ENCODE measurements around the gene TWIST1. TPM values are rescaled to one million over a fixed set of nuclear protein-coding genes. Genes with fewer than 3 reads are reported as not detected.

The TWIST1 gene
- total and polyA plus RNA-seq, 2 experiments from 2014 or later: 0.24 TPM

DNA sequence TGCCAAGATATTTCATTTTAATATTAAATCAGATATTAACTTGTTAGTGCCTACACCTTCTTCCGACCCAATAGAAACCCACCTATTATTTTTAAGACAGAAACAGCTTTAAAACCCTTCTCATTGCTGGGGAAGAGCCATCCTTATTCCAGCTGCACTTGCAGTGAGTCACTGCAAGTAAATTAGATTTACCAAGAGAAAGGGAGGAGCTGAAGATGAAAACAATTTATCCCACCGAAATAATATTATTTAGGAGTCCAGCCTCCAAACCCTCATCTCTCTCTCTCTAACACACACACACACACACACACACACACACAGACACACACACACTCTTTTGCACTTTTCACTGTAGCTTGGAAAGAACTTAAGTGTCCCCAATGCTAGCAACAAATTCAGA, 26.9 kb downstream of the TWIST1 start:
- Histone ChIP-seq H3K4me3 (no peak overlapping the region), H3K79me2 (replicated peaks; ENCODE audit: insufficient read depth) (no peaks in the 10 kb centered on the region), H3K4me1 (ENCODE audit: insufficient read depth) (peaks cover 20% of the 10 kb centered on the region), H3K36me3 (ENCODE audit: insufficient read depth) (no peaks in the 10 kb centered on the region), H3K4me2 (no peak overlapping the region), H3K9me2 (ENCODE audit: insufficient read depth) (no peaks in the 10 kb centered on the region), H3K27me3 (ENCODE audit: insufficient read depth) (no peaks in the 10 kb centered on the region), H2AFZ (0 out of 2 replicates have a peak overlapping the region, but pooled peaks have one; percentile 34), H3K27ac (ENCODE audit: low read depth) (no peak overlapping the region), H3F3A (replicated peaks; ENCODE audit: low read depth) (no peaks in the 10 kb centered on the region), H4K20me1 (replicated peaks; ENCODE audit: insufficient read depth) (no peaks in the 10 kb centered on the region)
- Mint-ChIP-seq H3K27me3 (ENCODE audit: insufficient read depth, low read depth, poor library complexity) (peaks cover under 1% of the 10 kb centered on the region), H3K9me3 (no peaks in the 10 kb centered on the region), H3K36me3 (ENCODE audit: low read depth) (no peaks in the 10 kb centered on the region), H3K27ac (no peak overlapping the region), H3K4me3 (no peak overlapping the region), H3K4me1 (peaks cover 16% of the 10 kb centered on the region)
- DNase-seq (ENCODE audit: low spot score): no peak
- TF ChIP-seq, protein P1, sequence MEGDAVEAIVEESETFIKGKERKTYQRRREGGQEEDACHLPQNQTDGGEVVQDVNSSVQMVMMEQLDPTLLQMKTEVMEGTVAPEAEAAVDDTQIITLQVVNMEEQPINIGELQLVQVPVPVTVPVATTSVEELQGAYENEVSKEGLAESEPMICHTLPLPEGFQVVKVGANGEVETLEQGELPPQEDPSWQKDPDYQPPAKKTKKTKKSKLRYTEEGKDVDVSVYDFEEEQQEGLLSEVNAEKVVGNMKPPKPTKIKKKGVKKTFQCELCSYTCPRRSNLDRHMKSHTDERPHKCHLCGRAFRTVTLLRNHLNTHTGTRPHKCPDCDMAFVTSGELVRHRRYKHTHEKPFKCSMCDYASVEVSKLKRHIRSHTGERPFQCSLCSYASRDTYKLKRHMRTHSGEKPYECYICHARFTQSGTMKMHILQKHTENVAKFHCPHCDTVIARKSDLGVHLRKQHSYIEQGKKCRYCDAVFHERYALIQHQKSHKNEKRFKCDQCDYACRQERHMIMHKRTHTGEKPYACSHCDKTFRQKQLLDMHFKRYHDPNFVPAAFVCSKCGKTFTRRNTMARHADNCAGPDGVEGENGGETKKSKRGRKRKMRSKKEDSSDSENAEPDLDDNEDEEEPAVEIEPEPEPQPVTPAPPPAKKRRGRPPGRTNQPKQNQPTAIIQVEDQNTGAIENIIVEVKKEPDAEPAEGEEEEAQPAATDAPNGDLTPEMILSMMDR (conservative IDR thresholded peaks at IDR 0.05; ENCODE audit: low read depth in 2 of 2): no peak
- TF ChIP-seq ZNF331 (CRISPR knock-in tag; IDR thresholded peaks at IDR 0.05; ENCODE audit: low read depth) (no peak), EZH2 (IDR thresholded peaks at IDR 0.05; ENCODE audit: low read depth, unreplicated experiment) (no peak), STAT1 (IDR thresholded peaks at IDR 0.05; ENCODE audit: unreplicated experiment) (no peak), POLR2AphosphoS5 (IDR thresholded peaks at IDR 0.05; ENCODE audit: low read depth) (no peak), NANOG (IDR thresholded peaks at IDR 0.05; ENCODE audit: borderline replicate concordance) (no peak), JUNB (IDR thresholded peaks at IDR 0.05; ENCODE audit: unreplicated experiment) (no peak), CREB1 (CRISPR knock-in tag; IDR thresholded peaks at IDR 0.05; ENCODE audit: low read depth) (no peak), ZNF114 (CRISPR knock-in tag; IDR thresholded peaks at IDR 0.05) (no peak), EZH2phosphoT487 (IDR thresholded peaks at IDR 0.05; ENCODE audit: unreplicated experiment) (no peak)
- TF ChIP-seq, protein P2, sequence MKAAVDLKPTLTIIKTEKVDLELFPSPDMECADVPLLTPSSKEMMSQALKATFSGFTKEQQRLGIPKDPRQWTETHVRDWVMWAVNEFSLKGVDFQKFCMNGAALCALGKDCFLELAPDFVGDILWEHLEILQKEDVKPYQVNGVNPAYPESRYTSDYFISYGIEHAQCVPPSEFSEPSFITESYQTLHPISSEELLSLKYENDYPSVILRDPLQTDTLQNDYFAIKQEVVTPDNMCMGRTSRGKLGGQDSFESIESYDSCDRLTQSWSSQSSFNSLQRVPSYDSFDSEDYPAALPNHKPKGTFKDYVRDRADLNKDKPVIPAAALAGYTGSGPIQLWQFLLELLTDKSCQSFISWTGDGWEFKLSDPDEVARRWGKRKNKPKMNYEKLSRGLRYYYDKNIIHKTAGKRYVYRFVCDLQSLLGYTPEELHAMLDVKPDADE (IDR thresholded peaks at IDR 0.05): no peak
- TF ChIP-seq, protein P3, sequence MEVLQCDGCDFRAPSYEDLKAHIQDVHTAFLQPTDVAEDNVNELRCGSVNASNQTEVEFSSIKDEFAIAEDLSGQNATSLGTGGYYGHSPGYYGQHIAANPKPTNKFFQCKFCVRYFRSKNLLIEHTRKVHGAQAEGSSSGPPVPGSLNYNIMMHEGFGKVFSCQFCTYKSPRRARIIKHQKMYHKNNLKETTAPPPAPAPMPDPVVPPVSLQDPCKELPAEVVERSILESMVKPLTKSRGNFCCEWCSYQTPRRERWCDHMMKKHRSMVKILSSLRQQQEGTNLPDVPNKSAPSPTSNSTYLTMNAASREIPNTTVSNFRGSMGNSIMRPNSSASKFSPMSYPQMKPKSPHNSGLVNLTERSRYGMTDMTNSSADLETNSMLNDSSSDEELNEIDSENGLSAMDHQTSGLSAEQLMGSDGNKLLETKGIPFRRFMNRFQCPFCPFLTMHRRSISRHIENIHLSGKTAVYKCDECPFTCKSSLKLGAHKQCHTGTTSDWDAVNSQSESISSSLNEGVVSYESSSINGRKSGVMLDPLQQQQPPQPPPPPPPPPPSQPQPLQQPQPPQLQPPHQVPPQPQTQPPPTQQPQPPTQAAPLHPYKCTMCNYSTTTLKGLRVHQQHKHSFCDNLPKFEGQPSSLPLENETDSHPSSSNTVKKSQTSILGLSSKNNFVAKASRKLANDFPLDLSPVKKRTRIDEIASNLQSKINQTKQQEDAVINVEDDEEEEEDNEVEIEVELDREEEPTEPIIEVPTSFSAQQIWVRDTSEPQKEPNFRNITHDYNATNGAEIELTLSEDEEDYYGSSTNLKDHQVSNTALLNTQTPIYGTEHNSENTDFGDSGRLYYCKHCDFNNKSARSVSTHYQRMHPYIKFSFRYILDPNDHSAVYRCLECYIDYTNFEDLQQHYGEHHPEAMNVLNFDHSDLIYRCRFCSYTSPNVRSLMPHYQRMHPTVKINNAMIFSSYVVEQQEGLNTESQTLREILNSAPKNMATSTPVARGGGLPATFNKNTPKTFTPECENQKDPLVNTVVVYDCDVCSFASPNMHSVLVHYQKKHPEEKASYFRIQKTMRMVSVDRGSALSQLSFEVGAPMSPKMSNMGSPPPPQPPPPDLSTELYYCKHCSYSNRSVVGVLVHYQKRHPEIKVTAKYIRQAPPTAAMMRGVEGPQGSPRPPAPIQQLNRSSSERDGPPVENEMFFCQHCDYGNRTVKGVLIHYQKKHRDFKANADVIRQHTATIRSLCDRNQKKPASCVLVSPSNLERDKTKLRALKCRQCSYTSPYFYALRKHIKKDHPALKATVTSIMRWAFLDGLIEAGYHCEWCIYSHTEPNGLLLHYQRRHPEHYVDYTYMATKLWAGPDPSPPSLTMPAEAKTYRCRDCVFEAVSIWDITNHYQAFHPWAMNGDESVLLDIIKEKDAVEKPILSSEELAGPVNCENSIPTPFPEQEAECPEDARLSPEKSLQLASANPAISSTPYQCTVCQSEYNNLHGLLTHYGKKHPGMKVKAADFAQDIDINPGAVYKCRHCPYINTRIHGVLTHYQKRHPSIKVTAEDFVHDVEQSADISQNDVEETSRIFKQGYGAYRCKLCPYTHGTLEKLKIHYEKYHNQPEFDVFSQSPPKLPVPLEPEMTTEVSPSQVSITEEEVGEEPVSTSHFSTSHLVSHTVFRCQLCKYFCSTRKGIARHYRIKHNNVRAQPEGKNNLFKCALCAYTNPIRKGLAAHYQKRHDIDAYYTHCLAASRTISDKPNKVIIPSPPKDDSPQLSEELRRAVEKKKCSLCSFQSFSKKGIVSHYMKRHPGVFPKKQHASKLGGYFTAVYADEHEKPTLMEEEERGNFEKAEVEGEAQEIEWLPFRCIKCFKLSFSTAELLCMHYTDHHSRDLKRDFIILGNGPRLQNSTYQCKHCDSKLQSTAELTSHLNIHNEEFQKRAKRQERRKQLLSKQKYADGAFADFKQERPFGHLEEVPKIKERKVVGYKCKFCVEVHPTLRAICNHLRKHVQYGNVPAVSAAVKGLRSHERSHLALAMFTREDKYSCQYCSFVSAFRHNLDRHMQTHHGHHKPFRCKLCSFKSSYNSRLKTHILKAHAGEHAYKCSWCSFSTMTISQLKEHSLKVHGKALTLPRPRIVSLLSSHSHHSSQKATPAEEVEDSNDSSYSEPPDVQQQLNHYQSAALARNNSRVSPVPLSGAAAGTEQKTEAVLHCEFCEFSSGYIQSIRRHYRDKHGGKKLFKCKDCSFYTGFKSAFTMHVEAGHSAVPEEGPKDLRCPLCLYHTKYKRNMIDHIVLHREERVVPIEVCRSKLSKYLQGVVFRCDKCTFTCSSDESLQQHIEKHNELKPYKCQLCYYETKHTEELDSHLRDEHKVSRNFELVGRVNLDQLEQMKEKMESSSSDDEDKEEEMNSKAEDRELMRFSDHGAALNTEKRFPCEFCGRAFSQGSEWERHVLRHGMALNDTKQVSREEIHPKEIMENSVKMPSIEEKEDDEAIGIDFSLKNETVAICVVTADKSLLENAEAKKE (CRISPR knock-in tag; IDR thresholded peaks at IDR 0.05): no peak
- TF ChIP-seq, protein P4, sequence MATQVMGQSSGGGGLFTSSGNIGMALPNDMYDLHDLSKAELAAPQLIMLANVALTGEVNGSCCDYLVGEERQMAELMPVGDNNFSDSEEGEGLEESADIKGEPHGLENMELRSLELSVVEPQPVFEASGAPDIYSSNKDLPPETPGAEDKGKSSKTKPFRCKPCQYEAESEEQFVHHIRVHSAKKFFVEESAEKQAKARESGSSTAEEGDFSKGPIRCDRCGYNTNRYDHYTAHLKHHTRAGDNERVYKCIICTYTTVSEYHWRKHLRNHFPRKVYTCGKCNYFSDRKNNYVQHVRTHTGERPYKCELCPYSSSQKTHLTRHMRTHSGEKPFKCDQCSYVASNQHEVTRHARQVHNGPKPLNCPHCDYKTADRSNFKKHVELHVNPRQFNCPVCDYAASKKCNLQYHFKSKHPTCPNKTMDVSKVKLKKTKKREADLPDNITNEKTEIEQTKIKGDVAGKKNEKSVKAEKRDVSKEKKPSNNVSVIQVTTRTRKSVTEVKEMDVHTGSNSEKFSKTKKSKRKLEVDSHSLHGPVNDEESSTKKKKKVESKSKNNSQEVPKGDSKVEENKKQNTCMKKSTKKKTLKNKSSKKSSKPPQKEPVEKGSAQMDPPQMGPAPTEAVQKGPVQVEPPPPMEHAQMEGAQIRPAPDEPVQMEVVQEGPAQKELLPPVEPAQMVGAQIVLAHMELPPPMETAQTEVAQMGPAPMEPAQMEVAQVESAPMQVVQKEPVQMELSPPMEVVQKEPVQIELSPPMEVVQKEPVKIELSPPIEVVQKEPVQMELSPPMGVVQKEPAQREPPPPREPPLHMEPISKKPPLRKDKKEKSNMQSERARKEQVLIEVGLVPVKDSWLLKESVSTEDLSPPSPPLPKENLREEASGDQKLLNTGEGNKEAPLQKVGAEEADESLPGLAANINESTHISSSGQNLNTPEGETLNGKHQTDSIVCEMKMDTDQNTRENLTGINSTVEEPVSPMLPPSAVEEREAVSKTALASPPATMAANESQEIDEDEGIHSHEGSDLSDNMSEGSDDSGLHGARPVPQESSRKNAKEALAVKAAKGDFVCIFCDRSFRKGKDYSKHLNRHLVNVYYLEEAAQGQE (IDR thresholded peaks at IDR 0.05; ENCODE audit: unreplicated experiment): no peak
- ATAC-seq: no peak

Measured in GM23338 (cell line).